Measurements from ENCODE around the gene AQP2. TPM values are rescaled to one million over a fixed set of nuclear protein-coding genes. Genes with fewer than 3 reads are reported as not detected.

Gene AQP2, protein sequence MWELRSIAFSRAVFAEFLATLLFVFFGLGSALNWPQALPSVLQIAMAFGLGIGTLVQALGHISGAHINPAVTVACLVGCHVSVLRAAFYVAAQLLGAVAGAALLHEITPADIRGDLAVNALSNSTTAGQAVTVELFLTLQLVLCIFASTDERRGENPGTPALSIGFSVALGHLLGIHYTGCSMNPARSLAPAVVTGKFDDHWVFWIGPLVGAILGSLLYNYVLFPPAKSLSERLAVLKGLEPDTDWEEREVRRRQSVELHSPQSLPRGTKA
- not detected for total RNA-seq

DNA sequence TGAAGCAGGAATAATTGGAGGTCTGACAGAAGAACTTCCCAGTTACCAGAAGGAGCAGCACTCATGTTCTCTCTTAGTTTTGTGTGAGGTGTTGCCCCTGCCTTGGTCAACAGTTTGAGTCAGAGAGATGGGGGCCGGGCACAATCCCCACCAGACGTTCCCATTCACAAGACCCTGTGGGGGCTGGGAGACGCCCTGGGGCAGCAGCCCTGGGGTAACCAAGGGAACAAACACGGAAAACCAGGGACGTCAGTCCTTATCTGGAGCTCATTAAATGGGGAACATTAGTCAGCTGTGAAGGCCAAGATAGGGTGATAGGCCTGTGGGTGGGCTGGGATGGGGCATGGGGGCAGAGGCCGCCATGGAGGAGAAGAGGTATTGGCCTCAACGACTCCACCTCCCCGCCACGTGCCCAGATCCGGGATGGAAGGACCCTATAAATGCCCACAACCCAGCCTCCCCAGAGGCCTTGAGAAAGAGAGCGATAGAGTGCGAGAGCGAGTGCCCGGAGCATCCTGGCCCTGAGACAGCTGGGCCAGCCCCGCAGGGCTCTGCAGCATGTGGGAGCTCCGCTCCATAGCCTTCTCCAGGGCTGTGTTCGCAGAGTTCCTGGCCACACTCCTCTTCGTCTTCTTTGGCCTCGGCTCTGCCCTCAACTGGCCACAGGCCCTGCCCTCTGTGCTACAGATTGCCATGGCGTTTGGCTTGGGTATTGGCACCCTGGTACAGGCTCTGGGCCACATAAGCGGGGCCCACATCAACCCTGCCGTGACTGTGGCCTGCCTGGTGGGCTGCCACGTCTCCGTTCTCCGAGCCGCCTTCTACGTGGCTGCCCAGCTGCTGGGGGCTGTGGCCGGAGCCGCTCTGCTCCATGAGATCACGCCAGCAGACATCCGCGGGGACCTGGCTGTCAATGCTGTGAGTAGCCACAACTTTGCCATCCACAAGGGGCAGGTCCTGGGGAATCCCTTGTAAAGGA lies at the start of gene AQP2:
Gene AQP2, plus strand, starts transcription at position 465 of the 979 bp plus-strand sequence. Its CDS starts 94 bp downstream, at position 559.
- no peaks in the 10 kb centered on the region for H3K9me3 ChIP-seq
- DNase-seq, result no peak
- intact Hi-C loops (cut with DNase I; ENCODE audit: low total_unique reads), result no loop called here
- in situ Hi-C loops (cut with MboI; ENCODE audit: low pct_ligation_motif_present in 1 of 4, low pct_unique_long_range_greater_than_20kb in 1 of 4, low sequenced_read_pairs in 3 of 4), result loop anchor here in 1 of 4 donors (25.0 kb wide), 1 partner anchor 237 kb away; no protein-coding TSS in a partner anchor
- 80 to 87% methylated on average over 2 to 31 of the region's 32 CpGs for WGBS, 2 donors (ENCODE audit: low coverage in 1 of 2)
- peaks cover 22% of the 10 kb centered on the region for H3K27me3 ChIP-seq
- no peak within 1 kb of the TSS for H3K27ac ChIP-seq
- H3K36me3 ChIP-seq, result no peaks in the 10 kb centered on the region
- H3K4me3 ChIP-seq, result no peak within 1 kb of the TSS
- H3K4me1 ChIP-seq, result peaks cover 0 to 9% (median 7%) of the 10 kb centered on the region in 4 donors
- TF ChIP-seq POLR2A (IDR thresholded peaks at IDR 0.05) (no peak), EP300 (IDR thresholded peaks at IDR 0.05; ENCODE audit: low read depth) (no peak)
- TF ChIP-seq, protein P1, sequence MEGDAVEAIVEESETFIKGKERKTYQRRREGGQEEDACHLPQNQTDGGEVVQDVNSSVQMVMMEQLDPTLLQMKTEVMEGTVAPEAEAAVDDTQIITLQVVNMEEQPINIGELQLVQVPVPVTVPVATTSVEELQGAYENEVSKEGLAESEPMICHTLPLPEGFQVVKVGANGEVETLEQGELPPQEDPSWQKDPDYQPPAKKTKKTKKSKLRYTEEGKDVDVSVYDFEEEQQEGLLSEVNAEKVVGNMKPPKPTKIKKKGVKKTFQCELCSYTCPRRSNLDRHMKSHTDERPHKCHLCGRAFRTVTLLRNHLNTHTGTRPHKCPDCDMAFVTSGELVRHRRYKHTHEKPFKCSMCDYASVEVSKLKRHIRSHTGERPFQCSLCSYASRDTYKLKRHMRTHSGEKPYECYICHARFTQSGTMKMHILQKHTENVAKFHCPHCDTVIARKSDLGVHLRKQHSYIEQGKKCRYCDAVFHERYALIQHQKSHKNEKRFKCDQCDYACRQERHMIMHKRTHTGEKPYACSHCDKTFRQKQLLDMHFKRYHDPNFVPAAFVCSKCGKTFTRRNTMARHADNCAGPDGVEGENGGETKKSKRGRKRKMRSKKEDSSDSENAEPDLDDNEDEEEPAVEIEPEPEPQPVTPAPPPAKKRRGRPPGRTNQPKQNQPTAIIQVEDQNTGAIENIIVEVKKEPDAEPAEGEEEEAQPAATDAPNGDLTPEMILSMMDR (IDR thresholded peaks at IDR 0.05), result no peak

DNA sequence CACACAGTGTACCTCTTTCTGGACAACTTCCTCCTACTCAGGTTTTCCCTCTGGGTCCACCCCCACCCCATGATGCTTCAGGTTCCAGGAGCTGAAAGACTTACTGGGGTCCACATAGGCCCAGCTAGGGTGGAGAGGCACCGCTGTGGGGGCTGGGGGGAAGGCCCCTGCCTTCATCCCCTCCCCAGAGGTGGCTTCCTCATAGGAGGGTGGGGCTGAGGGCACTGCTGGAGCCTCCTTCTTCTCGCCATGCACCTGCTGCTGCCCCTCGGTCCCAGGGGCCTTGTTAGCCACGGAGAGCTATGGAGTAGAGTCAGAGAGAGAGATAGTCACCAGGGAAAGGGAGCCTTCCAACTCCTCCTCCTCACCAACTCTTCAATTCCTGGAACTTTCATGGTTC lies 49.5 kb upstream of the AQP2 start:
- in situ Hi-C loops (cut with MboI; ENCODE audit: low pct_ligation_motif_present in 1 of 4, low pct_unique_long_range_greater_than_20kb in 1 of 4, low sequenced_read_pairs in 3 of 4), result no loop called here
- Histone ChIP-seq H3K4me3 (no peak overlapping the region), H3K4me1 (peaks cover 0 to 7% (median 6%) of the 10 kb centered on the region in 4 donors), H3K9me3 (no peaks in the 10 kb centered on the region), H3K36me3 (no peaks in the 10 kb centered on the region), H3K27me3 (peaks cover 11% of the 10 kb centered on the region), H3K27ac (no peak overlapping the region)
- no peak for TF ChIP-seq POLR2A (IDR thresholded peaks at IDR 0.05)
- no peak for TF ChIP-seq EP300 (IDR thresholded peaks at IDR 0.05; ENCODE audit: low read depth)
- TF ChIP-seq, protein P1 (IDR thresholded peaks at IDR 0.05), result no peak
- no peak for TF ChIP-seq POLR2AphosphoS5 (IDR thresholded peaks at IDR 0.05)
- 62 to 83% methylated on average over 1 to 4 of the region's 4 CpGs for WGBS, 2 donors (ENCODE audit: low coverage in 1 of 2)
- DNase-seq, result no peak
- intact Hi-C loops (cut with DNase I; ENCODE audit: low total_unique reads), result no loop called here

- Histone ChIP-seq H3K36me3 (no peaks in the 10 kb centered on the region), H3K4me3 (no peak overlapping the region), H3K4me1 (peaks cover 0 to 7% (median 6%) of the 10 kb centered on the region in 4 donors), H3K27me3 (peaks cover 11% of the 10 kb centered on the region), H3K27ac (no peak overlapping the region), H3K9me3 (no peaks in the 10 kb centered on the region)
- TF ChIP-seq, protein P1 (IDR thresholded peaks at IDR 0.05), result no peak
- no peak for TF ChIP-seq EP300 (IDR thresholded peaks at IDR 0.05; ENCODE audit: low read depth)
- no peak for TF ChIP-seq POLR2AphosphoS5 (IDR thresholded peaks at IDR 0.05)
- no peak for TF ChIP-seq POLR2A (IDR thresholded peaks at IDR 0.05)
- in situ Hi-C loops (cut with MboI; ENCODE audit: low pct_ligation_motif_present in 1 of 4, low pct_unique_long_range_greater_than_20kb in 1 of 4, low sequenced_read_pairs in 3 of 4), result no loop called here
- 84 to 88% methylated on average over 1 to 5 of the region's 5 CpGs for WGBS, 2 donors (ENCODE audit: low coverage in 1 of 2)
- intact Hi-C loops (cut with DNase I; ENCODE audit: low total_unique reads), result no loop called here
- DNase-seq, result no peak
Observed at GRCh38 chr12:49901986-49902385, 48.6 kb upstream of the AQP2 start.
